CD4-positive, alpha-beta T cell treated with Interleukin-6 for 4 hours (primary cell): ENCODE measurements around the gene KRTAP22-1.

Experiments
- DNase-seq: peaks from one replicate; pipeline ENCODE4 v3.0.0-alpha.2; 2020; ENCODE audit warnings: mixed read lengths

The KRTAP22-1 gene

GRCh38 chr21:30600787-30601186 is at the start of gene KRTAP22-1:
KRTAP22-1 (plus strand) TSS chr21:30601087.
- DNase-seq: no peak

- no peak for DNase-seq
These were observed 48.1 kb upstream of the KRTAP22-1 start for GRCh38 chr21:30552782-30553181.

GRCh38 chr21:30555095-30555494 is 45.8 kb upstream of the KRTAP22-1 start:
- no peak for DNase-seq

- DNase-seq: no peak
These were observed 39.5 kb upstream of the KRTAP22-1 start, which contains the start of gene KRTAP19-7 for GRCh38 chr21:30561264-30561895. KRTAP19-7 (minus strand) TSS chr21:30561314; CDS start chr21:30561289, 25 bp downstream.

GRCh38 chr21:30561957-30562356 is 38.9 kb upstream of the KRTAP22-1 start:
- no peak for DNase-seq

GRCh38 chr21:30563072-30563471 is 37.8 kb upstream of the KRTAP22-1 start:
- no peak for DNase-seq

GRCh38 chr21:30563630-30564029 is 37.3 kb upstream of the KRTAP22-1 start:
- no peak for DNase-seq

GRCh38 chr21:30567617-30568016 is 33.3 kb upstream of the KRTAP22-1 start:
- DNase-seq: no peak

- DNase-seq: no peak
These were observed 23.1 kb upstream of the KRTAP22-1 start for GRCh38 chr21:30577766-30578165.

- DNase-seq: no peak
These were observed 21.5 kb upstream of the KRTAP22-1 start for GRCh38 chr21:30579346-30579745.

GRCh38 chr21:30580132-30580531 is 20.8 kb upstream of the KRTAP22-1 start:
- no peak for DNase-seq

GRCh38 chr21:30582870-30583269 is 18.0 kb upstream of the KRTAP22-1 start:
- no peak for DNase-seq

- no peak for DNase-seq
These were observed 10.6 kb upstream of the KRTAP22-1 start, which contains the start of gene KRTAP22-2 for GRCh38 chr21:30590297-30590696. KRTAP22-2 (minus strand) TSS chr21:30590397.

GRCh38 chr21:30592140-30592539 is 8.7 kb upstream of the KRTAP22-1 start, which contains the start of gene KRTAP6-3:
KRTAP6-3 (plus strand) TSS chr21:30592440; CDS start chr21:30592446, 6 bp downstream.
- DNase-seq: no peak

- no peak for DNase-seq
These were observed 2.1 kb upstream of the KRTAP22-1 start, which contains the start of gene KRTAP6-2 for GRCh38 chr21:30598802-30599201. KRTAP6-2 (minus strand) TSS chr21:30598902; CDS start chr21:30598874, 28 bp downstream.

- DNase-seq: no peak
These were observed 5.1 kb downstream of the KRTAP22-1 start for GRCh38 chr21:30605968-30606367.

GRCh38 chr21:30612132-30612531 is 11.2 kb downstream of the KRTAP22-1 start:
- no peak for DNase-seq

GRCh38 chr21:30613836-30614235 is 12.9 kb downstream of the KRTAP22-1 start, which contains the start of gene KRTAP6-1:
KRTAP6-1 (minus strand) TSS chr21:30613930; CDS start chr21:30613904, 26 bp downstream.
- DNase-seq: no peak

GRCh38 chr21:30615199-30615598 is 14.3 kb downstream of the KRTAP22-1 start:
- DNase-seq: no peak

- DNase-seq: no peak
These were observed 15.2 kb downstream of the KRTAP22-1 start, which contains the start of gene KRTAP20-1 for GRCh38 chr21:30616125-30616524. KRTAP20-1 (plus strand) TSS chr21:30616425; CDS start chr21:30616455, 30 bp downstream.

GRCh38 chr21:30620080-30620479 is 19.2 kb downstream of the KRTAP22-1 start:
- DNase-seq: no peak

GRCh38 chr21:30620522-30620921 is 19.6 kb downstream of the KRTAP22-1 start, which contains the start of gene KRTAP20-4:
KRTAP20-4 (plus strand) TSS chr21:30620627.
- no peak for DNase-seq

- DNase-seq: no peak
These were observed 22.5 kb downstream of the KRTAP22-1 start for GRCh38 chr21:30623362-30623761.

- DNase-seq: no peak
These were observed 24.7 kb downstream of the KRTAP22-1 start for GRCh38 chr21:30625449-30626165.
